Transverse colon (tissue), 4 donors: ENCODE data around the gene GPR153.

Experiments
- CTCF ChIP-seq, 5 experiments: fragments of 200-600 bp in 3 of 5; fragments of 450-650 bp in 2 of 5; sonication (generic) in 3 of 5; IDR thresholded peaks; 1 replicate in 2 of 5; 2 replicates in 3 of 5; pipeline ENCODE4 v1.5.1; 2016 to 2017; ENCODE audit warnings: antibody characterized with exemption in 5 of 5, inconsistent platforms in 3 of 5, mild to moderate bottlenecking in 2 of 5, moderate library complexity in 1 of 5
- EP300 ChIP-seq: sonication (generic); formaldehyde crosslinking; IDR thresholded peaks from one replicate; pipeline ENCODE4 v1.6.1; 2017; ENCODE audit warnings: antibody characterized with exemption, low read depth
- POLR2A ChIP-seq: fragments of 450-650 bp; IDR thresholded peaks from one replicate; pipeline ENCODE4 v1.6.1; 2016; ENCODE audit warnings: antibody characterized with exemption, mild to moderate bottlenecking, moderate library complexity
- POLR2AphosphoS5 ChIP-seq, 3 donors: sonication (generic); formaldehyde crosslinking; IDR thresholded peaks; one replicate each; pipeline ENCODE4 v1.6.1; 2016; ENCODE audit warnings: antibody characterized with exemption in 3 of 3

DNA sequence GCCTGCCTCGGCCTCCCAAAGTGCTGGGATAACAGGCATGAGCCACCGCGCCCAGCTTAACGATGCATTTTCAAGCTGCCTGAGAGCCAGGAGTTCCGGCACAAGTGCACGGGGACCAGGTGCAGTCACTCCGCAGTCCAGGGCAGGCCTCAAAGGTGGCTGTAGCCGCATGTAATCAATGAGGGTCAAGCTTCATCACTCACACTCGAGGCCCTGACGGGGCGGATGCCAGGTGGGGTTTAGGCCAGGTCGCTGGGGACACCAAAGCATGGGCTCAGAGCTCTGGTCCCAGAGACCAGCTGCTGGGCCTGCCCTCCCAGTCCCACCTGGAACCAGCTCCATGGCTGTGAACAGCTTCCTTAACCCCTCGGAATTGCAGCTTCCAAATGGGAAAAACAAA lies 26.1 kb upstream of the GPR153 start:
- no peak for TF ChIP-seq CTCF (IDR thresholded peaks at IDR 0.05)
- TF ChIP-seq POLR2A: no peak
- no peak for TF ChIP-seq EP300
- no peak for TF ChIP-seq POLR2AphosphoS5 (IDR thresholded peaks at IDR 0.05)
